Globus pallidus (tissue), 1 donor: ENCODE measurements around the gene GUCY2D.

ENCODE experiments used
- DNase-seq: peaks from one replicate; pipeline ENCODE4 v3.0.0-alpha.2; 2015; ENCODE audit warnings: low spot score

The GUCY2D gene

GRCh38 chr17:8064561-8065019 lies 62.2 kb downstream of the GUCY2D start:
- no peak for DNase-seq

DNA sequence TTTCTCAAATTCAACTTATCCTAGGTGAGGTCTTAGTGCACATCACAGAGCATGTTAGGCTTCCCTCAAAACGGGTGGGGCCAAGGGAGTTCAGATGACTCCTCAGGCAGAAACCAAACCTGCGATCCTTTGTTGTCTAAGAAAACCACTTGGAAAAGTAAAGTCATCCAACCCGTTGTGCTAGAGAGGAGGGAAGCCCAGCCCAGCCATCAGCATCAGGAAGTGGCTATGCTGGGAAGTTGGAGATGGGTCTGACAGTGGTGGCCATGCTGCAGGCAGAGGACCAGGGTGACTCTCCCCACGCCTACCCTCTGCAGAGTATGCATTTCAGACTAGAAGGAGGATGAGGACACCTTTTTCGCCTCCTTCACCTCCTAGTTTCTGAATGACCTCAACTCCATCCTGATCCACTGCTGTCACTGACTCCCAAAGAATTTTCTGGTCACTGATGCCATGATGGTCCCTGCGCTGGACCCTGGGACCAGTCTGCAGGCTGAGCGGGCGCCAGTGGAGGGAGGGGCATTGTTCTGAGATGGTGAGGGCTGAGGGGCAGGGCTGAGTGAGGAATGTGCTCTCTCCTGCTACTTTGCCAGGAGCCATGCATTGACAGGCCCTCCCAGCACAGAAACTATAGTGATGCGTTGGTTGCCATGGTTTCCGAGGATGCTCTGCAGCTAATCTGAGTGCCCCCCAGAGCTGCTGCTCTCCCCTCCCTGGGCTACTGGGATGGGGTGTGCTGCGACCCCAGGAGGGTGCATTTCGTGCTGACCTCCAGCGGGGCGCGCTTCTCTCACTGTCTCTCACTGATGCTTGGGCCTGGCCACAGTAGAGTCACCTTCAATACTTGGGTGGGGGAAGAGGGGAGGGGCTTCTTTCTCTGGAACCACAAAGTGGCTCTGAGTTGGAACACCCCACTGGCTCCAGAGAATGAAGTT lies 64.7 kb downstream of the GUCY2D start:
- no peak for DNase-seq

GRCh38 chr17:8067806-8068205 lies 65.4 kb downstream of the GUCY2D start:
- no peak for DNase-seq

GRCh38 chr17:8068736-8069586 lies 66.5 kb downstream of the GUCY2D start:
- DNase-seq, result no peak

GRCh38 chr17:8069587-8069860 lies 67.1 kb downstream of the GUCY2D start:
- no peak for DNase-seq
